Measurements from ENCODE around the gene ITGA2.
A peak's percentile ranks its signal among the peaks of the same experiment; 100 is the strongest.

ITGA2 gene

GRCh38 chr5:53066088-53066487 lies 76.9 kb downstream of the ITGA2 start:
- DNase-seq, result no peak

GRCh38 chr5:53067641-53068040 lies 78.5 kb downstream of the ITGA2 start:
- DNase-seq, result no peak

DNA sequence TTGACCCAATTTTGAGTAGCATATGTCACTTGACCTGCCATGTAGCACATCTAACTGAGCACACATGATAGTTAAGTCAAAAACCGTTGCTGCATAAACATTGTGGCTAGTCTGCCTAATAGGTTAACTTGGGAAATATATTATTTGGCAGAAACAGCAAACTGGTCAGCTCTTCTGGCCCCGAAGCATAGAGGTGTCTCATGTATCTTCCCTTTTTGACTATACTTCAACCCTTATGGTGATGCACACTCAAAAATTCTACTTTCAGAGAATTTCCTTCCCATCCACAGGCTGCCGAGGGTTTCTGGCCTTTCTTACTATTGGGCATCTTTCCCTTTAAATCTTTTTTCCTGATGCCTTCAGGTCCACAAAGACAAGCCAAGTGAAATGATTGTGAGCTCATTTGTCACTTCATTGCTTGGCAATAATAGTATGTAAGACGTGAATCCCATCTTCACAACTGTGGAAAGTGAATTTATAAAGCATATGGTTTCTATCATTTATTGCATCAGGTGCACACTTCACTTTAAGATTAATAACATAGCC lies 79.2 kb downstream of the ITGA2 start:
- no peak for DNase-seq

DNA sequence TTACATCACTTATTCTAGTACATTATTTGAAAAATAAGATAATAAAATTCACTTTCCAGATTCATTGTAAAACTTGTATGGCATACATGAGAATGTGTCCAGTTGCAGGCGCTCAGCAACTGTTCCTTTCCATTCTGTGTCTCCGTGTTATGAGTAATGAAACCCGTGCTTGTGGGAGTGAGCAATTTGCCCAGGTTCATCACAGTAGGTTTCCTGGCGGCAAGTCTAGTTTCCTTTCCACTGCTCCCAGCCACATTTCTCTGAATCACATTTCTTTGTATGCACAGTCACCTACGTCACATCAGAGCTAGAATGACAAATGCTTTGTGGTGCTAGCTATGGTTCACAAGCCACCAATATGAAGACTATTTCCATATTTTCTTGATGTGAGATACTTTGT lies 80.5 kb downstream of the ITGA2 start:
- DNase-seq, result peak; percentile 76

GRCh38 chr5:53071298-53071697 lies 82.1 kb downstream of the ITGA2 start:
- DNase-seq, result no peak

- DNase-seq, result no peak
Observed at GRCh38 chr5:53071738-53072137, 82.6 kb downstream of the ITGA2 start.

- no peak for DNase-seq
Observed at GRCh38 chr5:53073348-53073747, 84.2 kb downstream of the ITGA2 start.

- no peak for DNase-seq
Observed at GRCh38 chr5:53076014-53076583, 86.9 kb downstream of the ITGA2 start.

- DNase-seq, result no peak
Observed at GRCh38 chr5:53080271-53080670, 91.1 kb downstream of the ITGA2 start.

- DNase-seq, result no peak
Observed at GRCh38 chr5:53083927-53084326, 94.8 kb downstream of the ITGA2 start.

- no peak for DNase-seq
Observed at GRCh38 chr5:53084546-53085255, 95.5 kb downstream of the ITGA2 start.

- no peak for DNase-seq
Observed at GRCh38 chr5:53087171-53087570, 98.0 kb downstream of the ITGA2 start.

- no peak for DNase-seq
Observed at GRCh38 chr5:53087621-53088121, 98.5 kb downstream of the ITGA2 start.

GRCh38 chr5:53089481-53089991 lies 100.4 kb downstream of the ITGA2 start:
- DNase-seq, result no peak

GRCh38 chr5:53090229-53090628 lies 101.1 kb downstream of the ITGA2 start:
- DNase-seq, result no peak

DNA sequence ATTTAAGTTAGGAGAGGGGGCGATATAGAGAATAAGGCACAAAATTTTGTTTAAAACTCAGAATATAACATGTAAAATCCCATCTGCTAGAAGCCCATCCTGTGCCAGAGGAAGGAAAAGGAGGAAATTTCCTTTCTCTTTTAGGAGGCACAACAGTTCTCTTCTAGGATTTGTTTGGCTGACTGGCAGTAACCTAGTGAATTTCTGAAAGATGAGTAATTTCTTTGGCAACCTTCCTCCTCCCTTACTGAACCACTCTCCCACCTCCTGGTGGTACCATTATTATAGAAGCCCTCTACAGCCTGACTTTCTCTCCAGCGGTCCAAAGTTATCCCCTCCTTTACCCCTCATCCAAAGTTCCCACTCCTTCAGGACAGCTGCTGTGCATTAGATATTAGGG lies 102.1 kb downstream of the ITGA2 start:
- no peak for DNase-seq

GRCh38 chr5:53092242-53092641 lies 103.1 kb downstream of the ITGA2 start:
- no peak for DNase-seq

GRCh38 chr5:53095217-53095616 lies 106.1 kb downstream of the ITGA2 start:
- DNase-seq, result no peak

- DNase-seq, result peak; percentile 53
Observed at GRCh38 chr5:53095931-53096525, 106.9 kb downstream of the ITGA2 start.

DNA sequence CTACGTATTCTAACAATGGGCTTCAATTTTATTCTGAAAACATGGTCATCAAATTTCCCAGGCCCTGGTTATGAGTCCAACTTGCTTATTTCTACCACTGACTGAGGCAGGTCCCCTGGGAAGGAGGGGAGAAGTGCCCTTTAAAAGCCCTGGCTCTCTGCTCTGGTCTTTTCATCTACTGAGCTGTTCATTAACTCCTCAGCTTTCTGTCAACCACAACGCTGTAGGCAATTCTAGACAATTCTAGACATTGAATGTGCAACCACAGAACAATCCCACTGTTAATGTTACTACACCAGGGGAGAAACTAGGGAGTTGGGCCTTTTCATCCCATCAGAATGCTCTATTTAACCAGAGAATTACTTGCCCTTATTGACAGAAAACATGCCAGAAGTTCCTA lies 110.4 kb downstream of the ITGA2 start:
- no peak for DNase-seq

DNA sequence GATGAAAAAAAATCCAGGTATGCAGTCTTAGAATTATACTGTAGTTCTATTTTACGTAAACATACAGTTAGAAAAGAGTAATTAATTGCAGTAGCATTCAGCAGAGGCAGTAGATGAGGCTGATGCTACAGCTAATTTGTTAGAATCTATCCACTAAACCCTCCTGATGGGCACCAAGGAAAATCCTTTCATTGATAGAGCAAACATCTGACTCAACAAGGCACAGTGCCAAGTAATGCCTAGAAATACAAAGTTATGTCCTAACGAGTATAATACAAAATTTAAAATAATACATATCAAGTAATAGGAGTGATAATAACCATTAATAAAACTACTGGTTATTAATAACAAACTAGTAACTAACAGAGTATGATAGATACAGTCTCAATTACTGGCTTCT lies 111.5 kb downstream of the ITGA2 start:
- no peak for DNase-seq

- no peak for DNase-seq
Observed at GRCh38 chr5:53105611-53106300, 116.6 kb downstream of the ITGA2 start.

GRCh38 chr5:53109056-53109442 lies 119.9 kb downstream of the ITGA2 start:
- DNase-seq, result peak; percentile 70
